Measurements from ENCODE around the gene RBP5.

Gene RBP5

GRCh38 chr12:7128681-7129286 is at the start of gene RBP5:
Gene RBP5, minus strand, starts transcription at chr12:7128889. Its CDS starts 114 bp downstream, at chr12:7128775.
- no peak for DNase-seq (ENCODE audit: low read depth in 1 of 2, low spot score in 1 of 2)

- no peak for DNase-seq (ENCODE audit: low read depth in 1 of 2, low spot score in 1 of 2)
Observed at GRCh38 chr12:7178481-7178880, 49.8 kb upstream of the RBP5 start.

- DNase-seq (ENCODE audit: low read depth in 1 of 2, low spot score in 1 of 2): no peak
Observed at GRCh38 chr12:7176595-7176994, 47.9 kb upstream of the RBP5 start.

- DNase-seq (ENCODE audit: low read depth in 1 of 2, low spot score in 1 of 2): no peak
Observed at GRCh38 chr12:7175493-7175892, 46.8 kb upstream of the RBP5 start.

- DNase-seq (ENCODE audit: low read depth in 1 of 2, low spot score in 1 of 2): no peak
Observed at GRCh38 chr12:7171854-7172253, 43.2 kb upstream of the RBP5 start.

- no peak for DNase-seq (ENCODE audit: low read depth in 1 of 2, low spot score in 1 of 2)
Observed at GRCh38 chr12:7169951-7170350, 41.3 kb upstream of the RBP5 start.

- no peak for DNase-seq (ENCODE audit: low read depth in 1 of 2, low spot score in 1 of 2)
Observed at GRCh38 chr12:7162691-7163114, 34.0 kb upstream of the RBP5 start.

GRCh38 chr12:7161811-7162210 is 33.1 kb upstream of the RBP5 start:
- DNase-seq (ENCODE audit: low read depth in 1 of 2, low spot score in 1 of 2): no peak

GRCh38 chr12:7161327-7161726 is 32.6 kb upstream of the RBP5 start:
- no peak for DNase-seq (ENCODE audit: low read depth in 1 of 2, low spot score in 1 of 2)

GRCh38 chr12:7160183-7160582 is 31.5 kb upstream of the RBP5 start:
- DNase-seq (ENCODE audit: low read depth in 1 of 2, low spot score in 1 of 2): no peak

- DNase-seq (ENCODE audit: low read depth in 1 of 2, low spot score in 1 of 2): no peak
Observed at GRCh38 chr12:7158781-7159609, 30.3 kb upstream of the RBP5 start.

- DNase-seq (ENCODE audit: low read depth in 1 of 2, low spot score in 1 of 2): no peak
Observed at GRCh38 chr12:7157391-7157790, 28.7 kb upstream of the RBP5 start.

GRCh38 chr12:7156259-7157197 is 27.8 kb upstream of the RBP5 start:
- DNase-seq (ENCODE audit: low read depth in 1 of 2, low spot score in 1 of 2): no peak

GRCh38 chr12:7155471-7156034 is 26.9 kb upstream of the RBP5 start:
- DNase-seq (ENCODE audit: low read depth in 1 of 2, low spot score in 1 of 2): no peak

GRCh38 chr12:7154901-7155470 is 26.3 kb upstream of the RBP5 start:
- no peak for DNase-seq (ENCODE audit: low read depth in 1 of 2, low spot score in 1 of 2)

- DNase-seq (ENCODE audit: low read depth in 1 of 2, low spot score in 1 of 2): no peak
Observed at GRCh38 chr12:7154042-7154441, 25.4 kb upstream of the RBP5 start.

- DNase-seq (ENCODE audit: low read depth in 1 of 2, low spot score in 1 of 2): no peak
Observed at GRCh38 chr12:7152818-7153217, 24.1 kb upstream of the RBP5 start.

- DNase-seq (ENCODE audit: low read depth in 1 of 2, low spot score in 1 of 2): no peak
Observed at GRCh38 chr12:7151532-7151931, 22.8 kb upstream of the RBP5 start.

- DNase-seq (ENCODE audit: low read depth in 1 of 2, low spot score in 1 of 2): no peak
Observed at GRCh38 chr12:7150841-7151240, 22.2 kb upstream of the RBP5 start.

GRCh38 chr12:7150356-7150755 is 21.7 kb upstream of the RBP5 start:
- no peak for DNase-seq (ENCODE audit: low read depth in 1 of 2, low spot score in 1 of 2)

- DNase-seq (ENCODE audit: low read depth in 1 of 2, low spot score in 1 of 2): no peak
Observed at GRCh38 chr12:7146906-7147305, 18.2 kb upstream of the RBP5 start.
